ENCODE measurements around the gene ERN1.
"Not testable (repeated sequence)": the region's sequence is repeated elsewhere in the genome, so short reads cannot be mapped to it uniquely, and the experiment has no call there.

The ERN1 gene

GRCh38 chr17:64173646-64174045, 43.7 kb upstream of the ERN1 start:
- no peak for DNase-seq (ENCODE audit: low read depth)
- H3K4me3 ChIP-seq (ENCODE audit: control insufficient read depth, low read depth, low read length): no peak overlapping the region
- no peak for TF ChIP-seq CTCF (IDR thresholded peaks at IDR 0.05; ENCODE audit: control insufficient read depth, insufficient read depth, low read depth, low read length, missing control alignments)

GRCh38 chr17:64172510-64172909, 42.6 kb upstream of the ERN1 start:
- TF ChIP-seq CTCF (IDR thresholded peaks at IDR 0.05; ENCODE audit: control insufficient read depth, insufficient read depth, low read depth, low read length, missing control alignments): no peak
- no peak overlapping the region for H3K4me3 ChIP-seq (ENCODE audit: control insufficient read depth, low read depth, low read length)
- DNase-seq (ENCODE audit: low read depth): no peak

- DNase-seq (ENCODE audit: low read depth): no peak
- no peak overlapping the region for H3K4me3 ChIP-seq (ENCODE audit: control insufficient read depth, low read depth, low read length)
- TF ChIP-seq CTCF (IDR thresholded peaks at IDR 0.05; ENCODE audit: control insufficient read depth, insufficient read depth, low read depth, low read length, missing control alignments): no peak
Observed at GRCh38 chr17:64171041-64171440, 41.1 kb upstream of the ERN1 start.

- DNase-seq (ENCODE audit: low read depth): no peak
- no peak for TF ChIP-seq CTCF (IDR thresholded peaks at IDR 0.05; ENCODE audit: control insufficient read depth, insufficient read depth, low read depth, low read length, missing control alignments)
- no peak overlapping the region for H3K4me3 ChIP-seq (ENCODE audit: control insufficient read depth, low read depth, low read length)
Observed at GRCh38 chr17:64170286-64170685, 40.3 kb upstream of the ERN1 start.

- not testable (repeated sequence) for H3K4me3 ChIP-seq (ENCODE audit: control insufficient read depth, low read depth, low read length); DNase-seq (ENCODE audit: low read depth)
Observed at GRCh38 chr17:64167666-64168065, 37.7 kb upstream of the ERN1 start.

- DNase-seq (ENCODE audit: low read depth): no peak
- TF ChIP-seq CTCF (IDR thresholded peaks at IDR 0.05; ENCODE audit: control insufficient read depth, insufficient read depth, low read depth, low read length, missing control alignments): no peak
- no peak overlapping the region for H3K4me3 ChIP-seq (ENCODE audit: control insufficient read depth, low read depth, low read length)
Observed at GRCh38 chr17:64166876-64167275, 36.9 kb upstream of the ERN1 start.

GRCh38 chr17:64165347-64165746, 35.4 kb upstream of the ERN1 start:
- DNase-seq (ENCODE audit: low read depth): no peak
- no peak overlapping the region for H3K4me3 ChIP-seq (ENCODE audit: control insufficient read depth, low read depth, low read length)
- no peak for TF ChIP-seq CTCF (IDR thresholded peaks at IDR 0.05; ENCODE audit: control insufficient read depth, insufficient read depth, low read depth, low read length, missing control alignments)
